Stomach (tissue), 9 donors: ENCODE data around the gene ROS1. TPM values are rescaled to one million over a fixed set of nuclear protein-coding genes. Genes with fewer than 3 reads are reported as not detected.
"Not testable (repeated sequence)": the region's sequence is repeated elsewhere in the genome, so short reads cannot be mapped to it uniquely, and the experiment has no call there.

Source experiments
- DNase-seq, 2 donors: peaks; one replicate each; pipeline versions ENCODE4 v3.0.0 to v3.0.0-alpha.2; 2013 to 2019
- H3K27ac ChIP-seq, 5 donors: fragments of 200-600 bp in 4 of 5; sonication (generic) in 4 of 5; one replicate each; pipeline ENCODE4 v1.5.1; 2013 to 2019; ENCODE audit warnings: mild to moderate bottlenecking in 1 of 5, moderate library complexity in 1 of 5
- H3K27me3 ChIP-seq, 3 donors: fragments of 200-600 bp; sonication (generic); one replicate each; pipeline ENCODE4 v1.5.1; 2017 to 2019; ENCODE audit warnings: mixed run types in 1 of 3
- H3K36me3 ChIP-seq, 4 donors: fragments of 200-600 bp; sonication (generic); 1 replicate in 3 of 4; 2 replicates in 1 of 4; pipeline ENCODE4 v1.5.1; 2016 to 2019
- H3K4me1 ChIP-seq, 4 donors: fragments of 200-600 bp; sonication (generic); one replicate each; pipeline ENCODE4 v1.5.1; 2016 to 2019
- H3K4me3 ChIP-seq, 4 donors: fragments of 200-600 bp; sonication (generic) in 3 of 4; one replicate each; pipeline ENCODE4 v1.5.1; 2016 to 2019; ENCODE audit warnings: mild to moderate bottlenecking in 1 of 4
- H3K9me3 ChIP-seq, 4 donors: fragments of 200-600 bp; sonication (generic); one replicate each; pipeline ENCODE4 v1.5.1; 2016 to 2019
- EP300 ChIP-seq: sonication (generic); formaldehyde crosslinking; IDR thresholded peaks from one replicate; pipeline ENCODE4 v1.6.1; 2017; ENCODE audit warnings: antibody characterized with exemption
- POLR2A ChIP-seq, 4 donors: fragments of 450-650 bp; IDR thresholded peaks; one replicate each; pipeline ENCODE4 v1.6.1; 2016; ENCODE audit warnings: antibody characterized with exemption in 4 of 4, control low read depth in 2 of 4, mild to moderate bottlenecking in 1 of 4, moderate library complexity in 1 of 4
- POLR2AphosphoS5 ChIP-seq, 3 donors: sonication (generic); formaldehyde crosslinking; IDR thresholded peaks; one replicate each; pipeline ENCODE4 v1.6.1; 2016; ENCODE audit warnings: antibody characterized with exemption in 3 of 3
- WGBS, 5 donors: extraction: QIAGEN DNeasy Blood & Tissue Kit in 3 of 5; methylation state at CpG; one replicate each; pipeline versions ENCODE4 v1.1.5 to v1.1.7; 2013 to 2018; 5-methylcytosine and 5-hydroxymethylcytosine counted together
- intact Hi-C: fragments of 100-400 bp; cut with DNase I; formaldehyde crosslinking; loops from one replicate; pipeline ENCODE4 v1.15.1; 2023; ENCODE audit warnings: low total_unique reads
- polyA plus RNA-seq, 3 donors: library from polyadenylated mRNA; stranded (reverse); fragments of 200-250 nt; gene quantifications; one replicate each; pipeline ENCODE4 v1.2.3, GENCODE V29; 2013
- total RNA-seq, 5 donors: library from RNA; depleted of rRNA; stranded (reverse); fragments of >200 nt; gene quantifications; one replicate each; pipeline versions ENCODE4 v1.1.0 to v1.2.3, GENCODE V29; 2014 to 2016
- TF ChIP-seq, protein P1 (sequence below), 7 experiments: fragments of 450-650 bp in 4 of 7; fragments of 200-600 bp in 3 of 7; sonication (generic) in 3 of 7; IDR thresholded peaks; one replicate each; pipeline ENCODE4 v1.5.1; 2016 to 2019; ENCODE audit warnings: antibody characterized with exemption in 7 of 7, control low read depth in 2 of 7, mild to moderate bottlenecking in 1 of 7
- donor health status: healthy with polysubstance abuse.
- donor health status: Bipolar disorder and iron deficiency.
- donor health status: healthy.

ROS1 gene
- total and polyA plus RNA-seq, 8 donors: 0.08 to 4.3 (median 2.1) TPM; not detected in 4

DNA sequence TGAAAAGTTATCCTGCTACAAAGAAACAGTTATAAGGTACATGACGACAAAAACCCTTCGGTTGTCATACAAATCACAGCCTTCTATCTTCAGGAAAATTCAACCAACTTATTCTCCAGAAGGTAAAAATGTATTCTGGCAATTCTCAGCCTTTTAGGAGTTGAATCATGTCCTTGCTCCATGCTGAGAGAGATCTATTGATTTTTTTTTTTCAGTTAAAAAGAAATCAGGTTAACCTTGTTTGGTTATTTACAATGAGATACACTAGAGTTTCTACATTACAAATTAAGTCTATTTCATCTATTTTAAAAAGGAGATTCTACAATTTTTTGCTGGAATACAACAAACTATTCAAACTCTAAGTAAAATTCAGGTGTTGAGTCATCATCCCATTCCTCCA, 45.4 kb downstream of the ROS1 start:
- WGBS, 5 donors: 82 to 99% (median 96%) methylated on average over 2 of the region's 2 CpGs
- no peak for TF ChIP-seq POLR2A (IDR thresholded peaks at IDR 0.05)
- TF ChIP-seq POLR2AphosphoS5 (IDR thresholded peaks at IDR 0.05): no peak
- no peak for TF ChIP-seq EP300
- TF ChIP-seq, protein P1, sequence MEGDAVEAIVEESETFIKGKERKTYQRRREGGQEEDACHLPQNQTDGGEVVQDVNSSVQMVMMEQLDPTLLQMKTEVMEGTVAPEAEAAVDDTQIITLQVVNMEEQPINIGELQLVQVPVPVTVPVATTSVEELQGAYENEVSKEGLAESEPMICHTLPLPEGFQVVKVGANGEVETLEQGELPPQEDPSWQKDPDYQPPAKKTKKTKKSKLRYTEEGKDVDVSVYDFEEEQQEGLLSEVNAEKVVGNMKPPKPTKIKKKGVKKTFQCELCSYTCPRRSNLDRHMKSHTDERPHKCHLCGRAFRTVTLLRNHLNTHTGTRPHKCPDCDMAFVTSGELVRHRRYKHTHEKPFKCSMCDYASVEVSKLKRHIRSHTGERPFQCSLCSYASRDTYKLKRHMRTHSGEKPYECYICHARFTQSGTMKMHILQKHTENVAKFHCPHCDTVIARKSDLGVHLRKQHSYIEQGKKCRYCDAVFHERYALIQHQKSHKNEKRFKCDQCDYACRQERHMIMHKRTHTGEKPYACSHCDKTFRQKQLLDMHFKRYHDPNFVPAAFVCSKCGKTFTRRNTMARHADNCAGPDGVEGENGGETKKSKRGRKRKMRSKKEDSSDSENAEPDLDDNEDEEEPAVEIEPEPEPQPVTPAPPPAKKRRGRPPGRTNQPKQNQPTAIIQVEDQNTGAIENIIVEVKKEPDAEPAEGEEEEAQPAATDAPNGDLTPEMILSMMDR (IDR thresholded peaks at IDR 0.05): no peak
- no peak overlapping the region for H3K4me3 ChIP-seq
- intact Hi-C loops: no loop called here
- no peak overlapping the region for H3K27ac ChIP-seq
- DNase-seq: no peak
- no peaks in the 10 kb centered on the region for H3K9me3 ChIP-seq
- H3K27me3 ChIP-seq: no peaks in the 10 kb centered on the region
- H3K36me3 ChIP-seq: no peaks in the 10 kb centered on the region
- peaks cover 0 to 9% (median 2%) of the 10 kb centered on the region in 4 donors for H3K4me1 ChIP-seq

DNA sequence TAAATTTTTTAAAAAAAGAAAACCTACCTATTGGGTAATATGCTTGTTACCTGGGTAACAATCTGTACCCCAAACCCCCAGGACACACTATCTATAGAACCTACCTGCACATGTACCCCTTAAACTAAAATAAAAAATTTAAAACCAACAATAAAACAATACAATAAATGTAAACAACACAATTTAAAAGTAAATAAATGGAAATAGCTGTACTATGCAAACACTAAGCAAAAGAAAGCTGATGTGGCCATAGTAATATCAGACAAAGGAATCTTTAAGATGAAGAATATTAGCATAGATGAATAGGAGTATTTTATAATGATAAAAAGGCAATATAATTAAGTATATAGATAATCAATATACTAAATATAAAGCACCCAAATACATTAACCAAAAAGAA, 50.3 kb downstream of the ROS1 start:
- no peaks in the 10 kb centered on the region for H3K4me1 ChIP-seq
- H3K36me3 ChIP-seq: no peaks in the 10 kb centered on the region
- TF ChIP-seq EP300 (no peak), POLR2A (IDR thresholded peaks at IDR 0.05) (no peak), POLR2AphosphoS5 (IDR thresholded peaks at IDR 0.05) (no peak)
- TF ChIP-seq, protein P1 (IDR thresholded peaks at IDR 0.05): no peak
- DNase-seq: no peak
- peaks cover 0 to 9% (median 0%) of the 10 kb centered on the region in 4 donors for H3K9me3 ChIP-seq
- no peak overlapping the region for H3K4me3 ChIP-seq
- intact Hi-C loops: no loop called here
- no peaks in the 10 kb centered on the region for H3K27me3 ChIP-seq
- H3K27ac ChIP-seq: no peak overlapping the region

DNA sequence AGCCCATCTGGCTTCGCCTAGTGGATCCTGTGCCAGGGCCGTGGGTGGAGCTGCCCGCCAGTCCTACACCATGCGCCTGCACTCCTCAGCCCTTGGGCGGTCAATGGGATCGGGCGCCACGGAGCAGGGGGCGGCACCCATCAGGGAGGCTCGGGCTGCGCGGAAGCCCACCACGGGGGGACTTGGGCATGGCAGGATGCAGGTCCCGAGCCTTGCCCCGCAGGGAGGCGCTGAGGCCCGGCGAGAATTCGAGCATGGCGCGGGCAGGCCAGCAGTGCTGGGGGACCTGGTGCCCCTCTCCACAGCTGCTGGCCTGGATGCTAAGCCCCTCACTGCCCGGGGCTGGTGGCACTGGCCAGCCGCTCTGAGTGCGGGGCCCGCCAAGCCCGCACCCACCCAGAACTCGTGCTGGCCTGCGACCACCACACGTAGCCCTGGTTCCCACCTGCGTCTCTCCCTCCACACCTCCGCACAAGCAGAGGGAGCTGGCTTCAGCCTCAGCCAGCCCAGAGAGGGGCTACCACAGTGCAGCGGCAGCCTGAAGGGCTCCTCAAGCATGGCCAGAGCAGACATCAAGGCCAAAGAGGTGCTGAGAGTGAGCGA, 52.4 kb downstream of the ROS1 start:
- Histone ChIP-seq H3K36me3 (no peaks in the 10 kb centered on the region), H3K27me3 (no peaks in the 10 kb centered on the region), H3K9me3 (peaks cover 0 to 9% (median 0%) of the 10 kb centered on the region in 4 donors), H3K27ac (no peak overlapping the region), H3K4me1 (no peaks in the 10 kb centered on the region), H3K4me3 (no peak overlapping the region)
- DNase-seq: no peak
- TF ChIP-seq POLR2AphosphoS5 (IDR thresholded peaks at IDR 0.05) (no peak), POLR2A (IDR thresholded peaks at IDR 0.05) (no peak), EP300 (no peak)
- TF ChIP-seq, protein P1 (IDR thresholded peaks at IDR 0.05): no peak
- WGBS, 5 donors: 95 to 99% (median 97%) methylated on average over 14 to 33 of the region's 33 CpGs
- intact Hi-C loops: no loop called here

DNA sequence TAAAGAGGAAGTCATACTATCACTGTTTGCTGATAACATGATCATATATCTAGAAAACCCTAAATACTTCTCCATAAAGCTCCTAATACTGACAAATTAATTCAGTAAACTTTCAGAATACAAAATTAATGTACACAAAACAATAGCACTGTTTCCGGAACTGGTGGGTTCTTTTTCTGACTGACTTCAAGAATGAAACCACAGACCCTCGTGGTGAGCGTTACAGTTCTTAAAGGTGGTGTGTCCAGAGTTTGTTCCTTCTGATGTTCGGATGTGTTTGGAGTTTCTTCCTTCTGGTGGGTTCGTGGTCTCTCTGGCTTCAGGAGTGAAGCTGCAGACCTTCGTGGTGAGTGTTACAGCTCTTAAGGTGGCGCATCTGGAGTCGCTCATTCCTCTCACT, 53.5 kb downstream of the ROS1 start:
- H3K27ac ChIP-seq, intact Hi-C loops, H3K9me3 ChIP-seq: not testable (repeated sequence)

DNA sequence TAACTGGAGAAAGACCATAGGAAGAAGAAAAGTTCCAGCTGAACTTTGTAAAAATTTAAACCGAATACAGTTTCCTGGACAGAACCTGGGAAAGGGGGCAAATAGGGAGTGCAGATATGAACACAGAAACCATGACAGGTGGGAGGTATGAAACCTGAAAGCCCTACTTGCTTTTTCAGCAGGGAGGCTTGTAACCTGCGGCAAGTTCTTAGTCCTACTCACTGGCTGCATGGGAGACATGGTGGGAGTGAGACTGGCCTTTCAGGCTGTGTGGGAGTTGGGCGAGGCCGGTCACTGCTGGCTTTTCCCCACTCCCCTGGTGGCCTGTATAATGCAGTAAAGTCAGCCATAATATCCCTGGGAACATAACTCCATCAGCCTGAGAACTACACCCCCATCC, 54.2 kb downstream of the ROS1 start:
- no peak overlapping the region for H3K27ac ChIP-seq

More for the DNA sequence above, 53.5 kb downstream of the ROS1 start:
- H3K36me3 ChIP-seq, H3K4me3 ChIP-seq, H3K4me1 ChIP-seq, H3K27me3 ChIP-seq, DNase-seq: not testable (repeated sequence)
- 76 to 86% (median 79%) methylated on average over 8 of the region's 8 CpGs for WGBS, 5 donors

More for the DNA sequence above, 54.2 kb downstream of the ROS1 start:
- H3K4me3 ChIP-seq: no peak overlapping the region
- intact Hi-C loops: no loop called here
- no peak for DNase-seq
- no peaks in the 10 kb centered on the region for H3K36me3 ChIP-seq
- TF ChIP-seq POLR2A (IDR thresholded peaks at IDR 0.05): no peak
- TF ChIP-seq EP300: no peak
- TF ChIP-seq, protein P1 (IDR thresholded peaks at IDR 0.05): no peak
- TF ChIP-seq POLR2AphosphoS5 (IDR thresholded peaks at IDR 0.05): no peak
- H3K27me3 ChIP-seq: no peaks in the 10 kb centered on the region
- H3K4me1 ChIP-seq: no peaks in the 10 kb centered on the region
- WGBS, 5 donors: 89 to 95% (median 91%) methylated on average over 2 to 4 of the region's 4 CpGs
- peaks cover 0 to 9% (median 0%) of the 10 kb centered on the region in 4 donors for H3K9me3 ChIP-seq
